Fibroblast of upper back skin (primary cell): ENCODE measurements around the gene RFWD3.

Experiments used
- DNase-seq: peaks from one replicate; pipeline ENCODE4 v3.0.0-alpha.2; 2013

RFWD3 gene

GRCh38 chr16:74575807-74576643 is 90.7 kb downstream of the RFWD3 start:
- no peak for DNase-seq

GRCh38 chr16:74575175-74575806 is 91.4 kb downstream of the RFWD3 start:
- DNase-seq: no peak

GRCh38 chr16:74574146-74574545 is 92.5 kb downstream of the RFWD3 start:
- DNase-seq: no peak

GRCh38 chr16:74573622-74574021 is 93.1 kb downstream of the RFWD3 start:
- DNase-seq: no peak
